Activated naive CD8-positive, alpha-beta T cell treated with anti-CD3 and anti-CD28 coated beads, Interleukin-2, amount 50 U/mL, for 16 hours (primary cell): ENCODE results near the gene GPSM1.

Experiments
- DNase-seq: peaks from one replicate; pipeline ENCODE4 v3.0.0-alpha.2; 2020; ENCODE audit warnings: low read depth, low spot score

Gene GPSM1

GRCh38 chr9:136373300-136374182 lies 46.2 kb downstream of the GPSM1 start, which contains the start of gene CARD9:
Gene CARD9, minus strand, starts transcription at chr9:136373669. Its CDS starts 1,591 bp downstream, at chr9:136372078.
- DNase-seq, result no peak

GRCh38 chr9:136374183-136374575 lies 46.8 kb downstream of the GPSM1 start:
- no peak for DNase-seq

DNA sequence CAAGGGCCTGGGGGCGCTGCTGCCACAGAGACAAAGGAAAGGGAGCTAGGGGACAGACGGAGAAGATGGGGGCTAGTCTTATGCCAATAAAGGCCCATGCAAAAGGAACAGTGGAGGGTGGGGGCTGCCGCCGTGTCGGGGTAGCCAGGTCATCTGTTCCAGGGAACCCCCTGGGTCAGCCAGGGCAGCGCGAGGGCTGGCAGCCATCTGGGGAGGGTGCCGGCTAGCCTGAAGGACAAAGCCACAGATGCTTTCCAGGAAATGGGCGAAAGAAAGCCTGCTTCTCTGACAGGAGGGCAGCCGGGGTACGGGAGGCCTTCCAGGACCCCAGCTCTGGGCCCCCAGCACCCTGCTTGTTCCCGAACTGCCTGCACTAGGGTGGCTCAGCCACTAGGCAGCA lies 47.8 kb downstream of the GPSM1 start:
- no peak for DNase-seq

GRCh38 chr9:136376457-136376856 lies 49.1 kb downstream of the GPSM1 start:
- DNase-seq, result no peak

DNA sequence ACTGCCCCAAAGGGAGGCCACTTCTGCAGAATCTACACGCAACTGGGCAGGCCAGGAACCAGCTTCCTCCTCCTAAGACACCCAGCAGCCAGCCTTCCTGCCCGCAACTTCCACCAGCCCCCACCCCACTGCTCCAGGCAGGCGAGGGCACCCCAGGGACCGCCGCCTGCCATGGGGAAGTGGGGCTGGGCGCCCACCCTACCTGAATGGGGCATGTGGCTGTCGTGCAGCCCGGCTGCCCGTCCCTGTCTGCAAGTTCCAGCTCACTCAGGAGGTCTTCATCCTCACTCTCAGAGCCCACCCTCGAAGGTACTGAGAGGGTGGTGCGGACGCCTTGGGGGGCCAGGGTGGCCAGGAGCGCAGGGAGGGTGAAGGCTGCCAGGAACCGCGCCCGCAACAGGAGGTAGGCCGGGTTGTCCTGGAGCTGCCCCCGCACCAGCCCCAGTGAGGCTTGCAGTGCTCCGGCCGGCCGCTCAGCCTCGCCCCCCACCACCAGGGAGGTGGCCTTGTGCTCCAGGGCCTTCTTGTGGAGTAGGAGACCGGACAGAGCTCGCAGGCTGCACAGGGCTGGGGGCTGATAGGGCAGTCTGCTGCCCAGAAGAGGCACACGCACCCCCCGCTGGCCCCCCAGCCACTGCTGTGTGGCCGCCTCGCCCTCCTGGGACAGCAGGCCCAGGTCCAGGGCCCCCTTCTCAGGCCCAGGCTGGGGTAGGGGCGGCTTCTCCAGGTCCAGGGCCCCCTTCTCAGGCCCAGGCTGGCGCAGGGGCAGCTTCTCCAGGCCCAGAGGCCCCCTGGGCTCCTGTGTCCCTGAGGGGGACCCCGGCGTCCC lies 50.2 kb downstream of the GPSM1 start:
- DNase-seq, result no peak

GRCh38 chr9:136378170-136379002 lies 51.0 kb downstream of the GPSM1 start:
- DNase-seq, result no peak

DNA sequence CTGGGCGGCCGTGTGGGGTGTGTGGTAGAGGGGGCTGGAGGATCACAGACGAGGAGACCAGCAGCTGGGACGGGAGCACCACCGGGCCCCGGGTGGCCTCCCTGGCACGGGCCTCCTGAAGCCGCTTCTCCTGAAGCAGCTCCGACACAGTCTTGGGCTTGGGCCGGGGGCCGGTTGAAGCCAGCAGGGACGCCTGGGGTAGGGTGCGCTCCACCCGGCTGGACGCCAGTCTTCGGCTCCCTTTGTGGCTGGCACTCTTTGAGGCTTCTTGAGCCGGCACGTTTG lies 51.6 kb downstream of the GPSM1 start:
- DNase-seq, result no peak

DNA sequence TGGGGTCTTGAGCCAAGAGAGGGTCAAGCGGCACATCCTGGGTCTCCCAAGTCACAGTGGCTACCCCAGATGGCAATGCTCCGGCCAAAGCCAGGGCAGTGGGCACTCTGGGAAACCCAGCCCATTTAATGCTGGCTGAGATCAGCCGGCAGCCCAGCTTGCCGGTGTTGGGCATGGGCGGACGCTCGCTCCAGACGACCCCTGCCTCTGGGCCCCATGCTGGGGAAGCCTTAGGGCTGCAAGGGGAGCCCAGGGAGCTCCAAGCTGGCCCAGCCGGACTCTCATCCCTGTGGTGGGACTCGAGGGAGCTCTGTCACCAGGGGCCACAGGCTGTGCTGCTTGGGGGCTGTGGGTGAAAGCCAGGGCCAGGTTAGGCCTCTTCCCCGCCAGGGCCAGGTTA lies 52.1 kb downstream of the GPSM1 start:
- no peak for DNase-seq

DNA sequence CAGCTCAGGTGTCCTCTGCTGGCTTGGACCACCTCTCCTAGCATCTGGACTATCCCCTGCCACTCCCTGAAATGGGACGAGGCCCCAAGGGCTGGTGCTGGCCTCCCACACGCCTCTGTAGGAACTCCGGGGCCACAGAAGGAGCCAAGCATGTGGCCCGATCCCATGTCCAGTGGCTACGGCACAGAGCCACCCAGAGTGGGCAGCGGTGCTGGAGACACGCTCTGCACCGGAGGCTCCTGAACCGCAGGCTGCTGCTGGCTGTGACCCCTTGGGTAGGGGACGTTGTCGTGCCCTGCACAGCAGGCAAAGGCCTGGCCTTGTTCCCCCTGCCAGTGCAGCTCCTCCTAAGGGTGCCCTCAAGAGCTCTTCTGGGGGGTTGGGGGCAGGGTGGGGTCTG lies 52.6 kb downstream of the GPSM1 start:
- no peak for DNase-seq

GRCh38 chr9:136380381-136380780 lies 53.0 kb downstream of the GPSM1 start:
- DNase-seq, result no peak

DNA sequence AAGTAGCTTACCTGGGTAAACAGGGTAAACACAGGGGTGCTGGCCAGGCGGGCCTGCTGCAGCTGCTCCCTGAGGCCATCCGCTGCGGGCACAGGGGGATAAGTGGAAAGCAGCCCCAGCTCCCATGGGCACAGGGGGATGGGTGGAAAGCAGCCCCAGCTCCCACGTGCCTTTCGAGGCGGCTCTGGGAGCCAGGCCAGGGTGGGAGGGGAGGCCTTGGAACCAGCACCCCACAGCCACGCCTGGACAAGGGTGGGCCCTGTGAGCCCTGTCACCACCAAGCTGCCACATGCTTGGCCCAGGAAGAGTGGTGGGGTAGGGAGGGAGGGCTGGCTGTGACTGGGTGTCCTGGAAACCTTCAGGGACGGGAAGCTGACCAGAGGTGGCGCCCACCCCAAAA lies 54.0 kb downstream of the GPSM1 start:
- DNase-seq, result no peak

- DNase-seq, result no peak
These were observed 54.7 kb downstream of the GPSM1 start for GRCh38 chr9:136381966-136382513.

GRCh38 chr9:136383436-136383835 lies 56.1 kb downstream of the GPSM1 start:
- no peak for DNase-seq

- no peak for DNase-seq
These were observed 57.7 kb downstream of the GPSM1 start for GRCh38 chr9:136385015-136385414.

GRCh38 chr9:136386018-136386417 lies 58.7 kb downstream of the GPSM1 start:
- no peak for DNase-seq

DNA sequence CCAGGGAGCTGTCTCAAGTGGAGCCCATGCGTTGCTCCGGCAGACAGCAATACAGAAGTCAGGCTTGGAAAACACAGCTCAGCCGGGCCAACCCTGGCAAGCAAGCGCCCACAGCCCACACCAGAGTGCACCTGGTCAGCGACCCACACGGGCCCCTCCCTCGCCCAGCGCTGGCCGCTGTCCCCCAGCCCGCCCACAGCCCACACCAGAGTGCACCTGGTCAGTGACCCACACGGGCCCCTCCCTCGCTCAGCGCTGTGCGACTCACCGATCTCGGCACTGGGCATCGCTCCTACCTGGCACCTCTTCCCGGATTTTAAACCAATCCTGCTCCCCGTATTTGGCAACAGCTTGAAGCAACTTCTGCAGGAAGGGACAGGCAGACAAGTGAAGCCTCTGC lies 59.9 kb downstream of the GPSM1 start:
- no peak for DNase-seq

DNA sequence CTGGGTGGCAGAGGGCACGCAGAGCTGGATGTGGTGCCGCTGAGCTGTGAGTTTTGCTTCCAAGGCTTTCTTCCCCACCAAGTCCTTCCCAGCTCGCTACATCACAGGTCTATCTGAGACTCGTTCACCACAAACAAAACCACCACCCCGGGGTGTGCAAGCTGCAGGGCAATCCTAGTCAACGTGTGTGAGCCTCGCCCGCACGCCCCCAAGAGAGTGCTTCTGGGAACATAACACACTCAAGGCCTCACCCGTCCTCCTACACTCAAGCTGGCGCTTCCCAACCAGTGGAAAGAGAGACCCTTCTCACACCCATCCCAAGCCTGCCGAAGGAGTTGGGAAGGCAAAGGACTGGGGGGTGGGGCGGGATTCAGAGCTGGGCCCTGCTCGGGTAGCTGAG lies 62.1 kb downstream of the GPSM1 start:
- DNase-seq, result no peak

DNA sequence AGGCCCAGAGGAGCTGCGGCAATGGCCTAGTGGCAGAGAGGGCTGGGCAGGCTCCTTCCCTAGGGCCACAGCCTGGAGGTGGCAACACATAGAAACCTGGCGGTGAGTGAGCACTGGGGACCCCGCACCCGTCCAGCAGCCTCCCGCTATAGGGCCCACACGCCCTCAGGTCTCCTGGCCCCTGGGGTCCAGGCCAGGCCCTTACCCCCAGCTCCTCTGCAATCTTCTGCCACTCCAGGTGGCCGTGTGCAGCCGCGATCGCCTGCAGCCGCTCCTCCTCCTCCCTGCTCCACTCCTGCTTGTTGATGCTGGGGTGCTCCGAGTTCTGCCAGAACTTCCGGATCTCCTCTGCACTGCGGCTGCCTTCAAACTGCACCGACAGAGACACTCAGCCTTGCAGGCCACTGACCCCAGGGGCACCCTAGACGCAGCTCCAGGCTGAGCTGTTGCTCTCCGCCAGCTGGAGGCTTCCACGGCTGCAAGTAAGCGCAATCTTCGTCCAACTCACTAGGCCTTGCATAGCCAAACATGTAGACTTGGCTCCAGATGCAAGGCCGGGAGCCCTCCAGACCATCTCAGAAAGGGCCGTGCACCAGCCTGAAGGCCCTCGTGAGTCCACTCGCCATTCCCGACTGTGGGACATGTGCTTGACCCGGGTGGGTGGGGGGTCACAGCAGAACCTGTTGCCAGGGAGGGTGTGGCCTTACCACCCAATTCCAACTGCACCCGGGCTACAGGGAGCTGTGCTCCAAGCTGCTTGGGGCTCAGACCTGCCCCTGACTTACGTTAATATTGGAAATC lies 64.6 kb downstream of the GPSM1 start:
- no peak for DNase-seq

DNA sequence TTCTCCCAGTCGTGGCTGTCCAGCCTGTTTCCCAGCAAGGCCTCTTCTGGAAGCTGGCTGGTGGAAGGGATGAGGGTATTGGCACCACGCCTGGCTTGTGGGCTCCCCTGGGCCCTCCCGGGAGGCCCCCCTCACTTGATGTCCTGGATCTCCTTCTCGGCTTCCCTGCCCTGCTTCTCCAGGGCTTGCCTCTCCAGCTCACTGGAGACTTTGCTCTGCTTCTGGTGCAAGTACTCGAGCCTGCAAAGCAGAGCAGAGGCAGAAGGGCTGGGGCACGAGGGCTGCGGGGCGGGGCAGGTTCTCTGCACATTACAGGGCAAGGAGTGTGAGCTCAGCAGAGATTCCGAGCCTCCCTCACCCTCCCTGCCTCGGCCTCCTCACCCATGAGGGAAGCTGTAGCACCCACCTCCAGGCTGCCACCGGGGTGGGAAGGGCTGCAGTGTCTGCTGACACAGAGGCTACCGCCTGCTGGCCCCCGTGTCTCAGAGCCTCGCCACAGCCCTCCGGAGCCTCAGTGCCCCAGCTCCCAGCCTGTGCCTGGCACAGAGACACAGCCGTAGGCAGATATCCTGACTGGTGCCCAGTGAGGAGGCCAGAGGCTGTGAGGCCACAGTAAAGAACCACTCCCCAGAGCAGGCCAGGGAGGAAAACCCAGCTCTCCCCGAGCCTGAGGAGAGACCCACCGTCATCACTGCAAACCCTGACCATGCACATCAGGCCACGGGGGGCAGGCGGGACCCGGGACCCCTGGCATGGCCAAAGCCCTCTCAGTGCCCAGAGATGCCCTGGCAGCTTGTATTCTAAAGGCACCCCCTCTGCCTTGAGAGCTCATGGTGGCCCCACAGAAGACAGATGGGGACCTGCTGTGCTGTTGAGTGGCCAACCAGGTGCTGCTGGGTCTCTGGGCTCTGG lies 65.5 kb downstream of the GPSM1 start:
- DNase-seq, result no peak

DNA sequence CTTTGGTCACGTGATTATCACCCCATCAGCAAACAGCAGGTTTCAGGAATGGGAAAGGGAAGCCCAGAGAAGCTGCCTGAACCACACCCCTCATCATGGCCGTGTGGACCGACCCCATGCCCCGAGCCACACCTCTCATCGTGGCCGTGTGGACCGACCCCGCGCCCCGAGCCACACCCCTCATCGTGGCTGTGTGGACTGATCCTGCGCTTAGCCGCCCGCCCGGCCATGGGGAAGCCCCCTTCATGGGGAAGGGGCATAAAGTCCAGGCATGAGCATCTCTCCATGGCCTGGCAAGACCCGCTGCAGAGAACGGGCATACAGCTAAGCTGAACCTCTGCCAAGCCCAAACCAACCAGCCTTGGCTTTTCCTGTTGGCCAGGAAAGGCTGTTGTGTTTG lies 66.2 kb downstream of the GPSM1 start:
- DNase-seq, result no peak
